ENCODE results near the gene LY86.

- TF ChIP-seq POLR2A (IDR thresholded peaks at IDR 0.05): no peak
- no peak for TF ChIP-seq CTCF (IDR thresholded peaks at IDR 0.05)
Observed at GRCh38 chr6:6640926-6641325, 52.4 kb downstream of the LY86 start.
